Nephron (organoid): ENCODE data around the gene SH3GL1.
A peak's percentile ranks its signal among the peaks of the same experiment; 100 is the strongest.
"Not testable (repeated sequence)": the region's sequence is repeated elsewhere in the genome, so short reads cannot be mapped to it uniquely, and the experiment has no call there.

ENCODE experiments used
- H3K27ac Mint-ChIP-seq, 3 experiments: 2 replicates each; pipeline ENCODE4 v1.8.0; 2020; ENCODE audit warnings: mixed read lengths in 3 of 3, mild to moderate bottlenecking in 2 of 3, moderate library complexity in 1 of 3
- H3K27me3 Mint-ChIP-seq: 2 replicates; pipeline ENCODE4 v1.8.0; 2021; ENCODE audit warnings: low read depth, mild to moderate bottlenecking, moderate library complexity, mixed read lengths
- H3K36me3 Mint-ChIP-seq: 2 replicates; pipeline ENCODE4 v1.8.0; 2020; ENCODE audit warnings: low read depth, mixed read lengths
- H3K4me1 Mint-ChIP-seq: 2 replicates; pipeline ENCODE4 v1.8.0; 2020; ENCODE audit warnings: mixed read lengths
- H3K4me3 Mint-ChIP-seq, 3 experiments: 2 replicates each; pipeline ENCODE4 v1.8.0; 2020; ENCODE audit warnings: mild to moderate bottlenecking in 3 of 3, mixed read lengths in 3 of 3, moderate library complexity in 2 of 3
- H3K9me3 Mint-ChIP-seq: 2 replicates; pipeline ENCODE4 v1.8.0; 2020; ENCODE audit warnings: mixed read lengths
- CTCF ChIP-seq, 3 experiments: fragments of 200-600 bp; sonication (generic); IDR thresholded peaks; one replicate each; pipeline ENCODE4 v1.5.0; 2021; ENCODE audit warnings: antibody characterized with exemption in 3 of 3; ENCODE audit not compliant: unreplicated experiment in 3 of 3

The SH3GL1 gene

GRCh38 chr19:4354897-4355296 lies 45.5 kb downstream of the SH3GL1 start:
- no peak overlapping the region for H3K4me3 Mint-ChIP-seq
- no peaks in the 10 kb centered on the region for H3K27me3 Mint-ChIP-seq
- peaks cover 8% of the 10 kb centered on the region for H3K36me3 Mint-ChIP-seq
- H3K27ac Mint-ChIP-seq, result no peak overlapping the region
- H3K4me1 Mint-ChIP-seq, result no peaks in the 10 kb centered on the region
- no peaks in the 10 kb centered on the region for H3K9me3 Mint-ChIP-seq
- TF ChIP-seq CTCF (IDR thresholded peaks at IDR 0.05; ENCODE audit: unreplicated experiment in 3 of 3), result no peak

GRCh38 chr19:4354282-4354681 lies 46.1 kb downstream of the SH3GL1 start:
- Mint-ChIP-seq H3K4me3 (no peak overlapping the region), H3K36me3 (peaks cover 8% of the 10 kb centered on the region), H3K27ac (no peak overlapping the region), H3K9me3 (no peaks in the 10 kb centered on the region), H3K27me3 (no peaks in the 10 kb centered on the region), H3K4me1 (no peaks in the 10 kb centered on the region)
- no peak for TF ChIP-seq CTCF (IDR thresholded peaks at IDR 0.05; ENCODE audit: unreplicated experiment in 3 of 3)

GRCh38 chr19:4352701-4353121 lies 47.6 kb downstream of the SH3GL1 start:
- TF ChIP-seq CTCF (IDR thresholded peaks at IDR 0.05; ENCODE audit: unreplicated experiment in 3 of 3), result peak; percentile 91 to 97 (median 96)
- Mint-ChIP-seq H3K36me3 (peaks cover 10% of the 10 kb centered on the region), H3K4me3 (no peak overlapping the region), H3K9me3 (no peaks in the 10 kb centered on the region), H3K4me1 (no peaks in the 10 kb centered on the region), H3K27ac (no peak overlapping the region), H3K27me3 (no peaks in the 10 kb centered on the region)

GRCh38 chr19:4350726-4351125 lies 49.6 kb downstream of the SH3GL1 start:
- Mint-ChIP-seq H3K27me3 (no peaks in the 10 kb centered on the region), H3K36me3 (peaks cover 17% of the 10 kb centered on the region), H3K4me1 (no peaks in the 10 kb centered on the region), H3K9me3 (no peaks in the 10 kb centered on the region), H3K4me3 (no peak overlapping the region), H3K27ac (no peak overlapping the region)
- TF ChIP-seq CTCF (IDR thresholded peaks at IDR 0.05; ENCODE audit: unreplicated experiment in 3 of 3), result no peak

- no peak overlapping the region for H3K27ac Mint-ChIP-seq
- no peak overlapping the region for H3K4me3 Mint-ChIP-seq
- H3K27me3 Mint-ChIP-seq, result no peaks in the 10 kb centered on the region
Observed at GRCh38 chr19:4350111-4350510, 50.2 kb downstream of the SH3GL1 start.

GRCh38 chr19:4349225-4349624 lies 51.1 kb downstream of the SH3GL1 start:
- not testable (repeated sequence) for H3K27ac Mint-ChIP-seq, H3K27me3 Mint-ChIP-seq, H3K4me1 Mint-ChIP-seq, H3K9me3 Mint-ChIP-seq, H3K4me3 Mint-ChIP-seq
- peaks cover 17% of the 10 kb centered on the region for H3K36me3 Mint-ChIP-seq

More at GRCh38 chr19:4350111-4350510, 50.2 kb downstream of the SH3GL1 start:
- no peak for TF ChIP-seq CTCF (IDR thresholded peaks at IDR 0.05; ENCODE audit: unreplicated experiment in 3 of 3)
- peaks cover 17% of the 10 kb centered on the region for H3K36me3 Mint-ChIP-seq
- H3K9me3 Mint-ChIP-seq, result no peaks in the 10 kb centered on the region
- H3K4me1 Mint-ChIP-seq, result no peaks in the 10 kb centered on the region
